Motor neuron (in vitro differentiated cells): ENCODE results near the gene COL17A1. TPM values are rescaled to one million over a fixed set of nuclear protein-coding genes. Genes with fewer than 3 reads are reported as not detected.

Experiments used
- ATAC-seq, 8 experiments: fragments of 200-7000 bp; cut with Tn5 transposase; replicated peaks in 6 of 8; 2 replicates each; pipeline ENCODE4 v1.8.0; 2021; ENCODE audit warnings: mild to moderate bottlenecking in 8 of 8, moderate library complexity in 8 of 8
- H3K27ac ChIP-seq, 2 donors: fragments of 250-450 bp; sonication (Bioruptor Pico); 2 replicates each; pipeline ENCODE4 v1.9.0; 2021; ENCODE audit warnings: antibody characterized with exemption in 2 of 2, mild to moderate bottlenecking in 2 of 2, moderate library complexity in 1 of 2
- H3K4me1 ChIP-seq, 2 donors: fragments of 250-450 bp; sonication (Bioruptor Pico); replicated peaks in 1 of 2; 2 replicates each; pipeline ENCODE4 v1.6.1; 2021; ENCODE audit warnings: antibody characterized with exemption in 2 of 2, mild to moderate bottlenecking in 2 of 2, moderate library complexity in 1 of 2
- H3K4me3 ChIP-seq, 5 donors: fragments of 250-450 bp; sonication (Bioruptor Pico); 2 replicates each; pipeline ENCODE4 v1.9.0; 2021; ENCODE audit warnings: antibody characterized with exemption in 5 of 5, mild to moderate bottlenecking in 5 of 5, moderate library complexity in 4 of 5
- WGBS, 10 experiments: fragments of 450-650 bp; shearing (Covaris generic); methylation state at CpG; one replicate each; pipeline ENCODE4 v1.0.0; 2022; 5-methylcytosine and 5-hydroxymethylcytosine counted together
- in situ Hi-C, 9 experiments: fragments of 400-800 bp; cut with MboI; loops; one replicate each; pipeline ENCODE4 v1.15.0; 2021; ENCODE audit warnings: low sequenced_read_pairs in 9 of 9, low pct_unique_long_range_greater_than_20kb in 2 of 9; ENCODE audit not compliant: unreplicated experiment in 9 of 9
- total RNA-seq, 8 experiments: library from RNA; unstranded; fragments of 300-600 nt; gene quantifications; 2 replicates each; pipeline versions ENCODE4 v1.2.3 to v1.2.4, GENCODE V29; 2022

Gene COL17A1
- total RNA-seq, 8 experiments from 2014 or later = 0.38 to 4.9 (median 0.74) TPM

GRCh38 chr10:104065748-104066147, 19.9 kb downstream of the COL17A1 start:
- ATAC-seq = no peak
- H3K4me1 ChIP-seq = peaks cover 0 to 3% of the 10 kb centered on the region in 2 donors
- H3K4me3 ChIP-seq = no peak overlapping the region
- 67 to 80% (median 67%) methylated on average over 1 of the region's 1 CpG; no CpG with 5 or more reads in 7 of the 10 experiments for WGBS, 10 experiments
- no peak overlapping the region for H3K27ac ChIP-seq
- in situ Hi-C loops = no loop called here

- Histone ChIP-seq H3K27ac (no peak overlapping the region), H3K4me3 (no peak overlapping the region), H3K4me1 (no peaks in the 10 kb centered on the region)
- no peak for ATAC-seq
- WGBS, 10 experiments = 50 to 100% (median 73%) methylated on average over 1 to 2 of the region's 6 CpGs; no CpG with 5 or more reads in 6 of the 10 experiments
- in situ Hi-C loops = no loop called here
These were observed 24.5 kb downstream of the COL17A1 start for GRCh38 chr10:104061196-104061595.

- no peak overlapping the region for H3K27ac ChIP-seq
- 14 to 71% (median 51%) methylated on average over 2 to 4 of the region's 4 CpGs; no CpG with 5 or more reads in 1 of the 10 experiments for WGBS, 10 experiments
- no peak for ATAC-seq
- H3K4me1 ChIP-seq = no peaks in the 10 kb centered on the region
- in situ Hi-C loops = loop anchor here in 2 of 9 experiments (10.0 kb wide), 2 partner anchors 65 to 145 kb away; partner anchors contain the start of gene SFR1 (in 1 of the 2)
- no peak overlapping the region for H3K4me3 ChIP-seq
These were observed 26.3 kb downstream of the COL17A1 start for GRCh38 chr10:104059364-104059763.

- H3K27ac ChIP-seq = no peak overlapping the region
- no peaks in the 10 kb centered on the region for H3K4me1 ChIP-seq
- WGBS, 10 experiments = 70 to 100% (median 82%) methylated on average over 1 to 3 of the region's 6 CpGs; no CpG with 5 or more reads in 4 of the 10 experiments
- in situ Hi-C loops = loop anchor here in 2 of 9 experiments (10.0 kb wide), 2 partner anchors 67 to 147 kb away; partner anchors contain the start of gene SFR1 (in 1 of the 2)
- H3K4me3 ChIP-seq = no peak overlapping the region
- ATAC-seq = no peak
These were observed 28.0 kb downstream of the COL17A1 start for GRCh38 chr10:104057717-104058116.

- no peaks in the 10 kb centered on the region for H3K4me1 ChIP-seq
- WGBS, 10 experiments = 0 to 100% (median 94%) methylated on average over 1 to 5 of the region's 14 CpGs; no CpG with 5 or more reads in 4 of the 10 experiments
- in situ Hi-C loops = loop anchor here in 2 of 9 experiments (10.0 kb wide), 2 partner anchors 68 to 148 kb away; partner anchors contain the start of gene SFR1 (in 1 of the 2)
- H3K4me3 ChIP-seq = no peak overlapping the region
- no peak for ATAC-seq
- H3K27ac ChIP-seq = no peak overlapping the region
These were observed 28.9 kb downstream of the COL17A1 start for GRCh38 chr10:104056619-104057273.

- ATAC-seq = peak in 1 of 8 experiments; percentile 25
- WGBS, 10 experiments = 0 to 92% (median 71%) methylated on average over 1 to 6 of the region's 8 CpGs; no CpG with 5 or more reads in 3 of the 10 experiments
- H3K4me3 ChIP-seq = no peak overlapping the region
- in situ Hi-C loops = loop anchor here in 2 of 9 experiments (5.0 to 10.0 kb wide), 3 partner anchors 70 to 153 kb away; partner anchors contain the start of gene SFR1 (in 1 of the 2)
- no peak overlapping the region for H3K27ac ChIP-seq
- no peaks in the 10 kb centered on the region for H3K4me1 ChIP-seq
These were observed 31.2 kb downstream of the COL17A1 start for GRCh38 chr10:104054430-104054829.

GRCh38 chr10:104053201-104053600, 32.5 kb downstream of the COL17A1 start:
- peak in 1 of 8 experiments; percentile 34 for ATAC-seq
- in situ Hi-C loops = loop anchor here in 2 of 9 experiments (5.0 to 10.0 kb wide), 3 partner anchors 72 to 154 kb away; partner anchors contain the start of gene SFR1 (in 1 of the 2)
- H3K27ac ChIP-seq = no peak overlapping the region
- no peaks in the 10 kb centered on the region for H3K4me1 ChIP-seq
- 80 to 100% (median 90%) methylated on average over 1 to 2 of the region's 4 CpGs; no CpG with 5 or more reads in 6 of the 10 experiments for WGBS, 10 experiments
- no peak overlapping the region for H3K4me3 ChIP-seq

GRCh38 chr10:104052431-104052830, 33.2 kb downstream of the COL17A1 start:
- no peak overlapping the region for H3K27ac ChIP-seq
- no peak for ATAC-seq
- WGBS, 10 experiments = 80 to 83% methylated on average over 1 of the region's 2 CpGs; no CpG with 5 or more reads in 8 of the 10 experiments
- in situ Hi-C loops = loop anchor here in 2 of 9 experiments (5.0 to 10.0 kb wide), 3 partner anchors 72 to 155 kb away; partner anchors contain the start of gene SFR1 (in 1 of the 2)
- H3K4me3 ChIP-seq = no peak overlapping the region
- H3K4me1 ChIP-seq = no peaks in the 10 kb centered on the region

- no peaks in the 10 kb centered on the region for H3K4me1 ChIP-seq
- H3K4me3 ChIP-seq = no peak overlapping the region
- no peak overlapping the region for H3K27ac ChIP-seq
- 9 to 85% (median 65%) methylated on average over 3 to 8 of the region's 8 CpGs; no CpG with 5 or more reads in 1 of the 10 experiments for WGBS, 10 experiments
- in situ Hi-C loops = loop anchor here in 3 of 9 experiments (5.0 to 25.0 kb wide), 5 partner anchors 75 to 163 kb away; partner anchors contain the start of gene SFR1 (in 1 of the 3)
- peak in 2 of 8 experiments; percentile 35 to 50 for ATAC-seq
These were observed 36.0 kb downstream of the COL17A1 start for GRCh38 chr10:104049504-104050250.

GRCh38 chr10:104046651-104047050, 39.0 kb downstream of the COL17A1 start:
- no peak overlapping the region for H3K27ac ChIP-seq
- no peaks in the 10 kb centered on the region for H3K4me1 ChIP-seq
- 60 to 100% (median 80%) methylated on average over 1 of the region's 6 CpGs; no CpG with 5 or more reads in 5 of the 10 experiments for WGBS, 10 experiments
- no peak overlapping the region for H3K4me3 ChIP-seq
- in situ Hi-C loops = loop anchor here in 2 of 9 experiments (25.0 kb wide), 2 partner anchors 159 to 166 kb away; no protein-coding TSS in a partner anchor
- no peak for ATAC-seq

- 50 to 92% (median 56%) methylated on average over 2 to 7 of the region's 9 CpGs; no CpG with 5 or more reads in 4 of the 10 experiments for WGBS, 10 experiments
- H3K4me1 ChIP-seq = no peaks in the 10 kb centered on the region
- H3K4me3 ChIP-seq = no peak overlapping the region
- no peak overlapping the region for H3K27ac ChIP-seq
- in situ Hi-C loops = loop anchor here in 2 of 9 experiments (25.0 kb wide), 2 partner anchors 158 to 167 kb away; no protein-coding TSS in a partner anchor
- ATAC-seq = peak; percentile 54 to 100 (median 76)
These were observed 40.3 kb downstream of the COL17A1 start for GRCh38 chr10:104045151-104046089.
